HG03432 (cell line): ENCODE data around the gene ZMIZ1.

ENCODE experiments used
- ATAC-seq: cut with Tn5 transposase; IDR thresholded peaks from one replicate; pipeline ENCODE4 v1.9.1; 2021; ENCODE audit warnings: mild to moderate bottlenecking, moderate library complexity; ENCODE audit not compliant: unreplicated experiment

Gene ZMIZ1

GRCh38 chr10:79148452-79149344, 79.9 kb downstream of the ZMIZ1 start:
- ATAC-seq = no peak

- ATAC-seq = no peak
Measured at GRCh38 chr10:79149345-79149661, 80.5 kb downstream of the ZMIZ1 start.

- ATAC-seq = peak; percentile 87
Measured at GRCh38 chr10:79149662-79150443, 81.1 kb downstream of the ZMIZ1 start.

- no peak for ATAC-seq
Measured at GRCh38 chr10:79150444-79150754, 81.6 kb downstream of the ZMIZ1 start.

GRCh38 chr10:79152423-79152817, 83.7 kb downstream of the ZMIZ1 start:
- ATAC-seq = no peak

- ATAC-seq = no peak
Measured at GRCh38 chr10:79153745-79154144, 85.0 kb downstream of the ZMIZ1 start.

- ATAC-seq = no peak
Measured at GRCh38 chr10:79155301-79156081, 86.7 kb downstream of the ZMIZ1 start.

GRCh38 chr10:79156334-79157274, 87.8 kb downstream of the ZMIZ1 start:
- ATAC-seq = no peak

GRCh38 chr10:79158004-79158340, 89.2 kb downstream of the ZMIZ1 start:
- ATAC-seq = no peak

- no peak for ATAC-seq
Measured at GRCh38 chr10:79158402-79159097, 89.8 kb downstream of the ZMIZ1 start.

GRCh38 chr10:79159141-79159651, 90.4 kb downstream of the ZMIZ1 start:
- ATAC-seq = no peak

GRCh38 chr10:79159785-79160184, 91.0 kb downstream of the ZMIZ1 start:
- no peak for ATAC-seq

- ATAC-seq = no peak
Measured at GRCh38 chr10:79160191-79160590, 91.4 kb downstream of the ZMIZ1 start.

GRCh38 chr10:79161557-79161956, 92.8 kb downstream of the ZMIZ1 start:
- no peak for ATAC-seq

GRCh38 chr10:79162022-79162421, 93.3 kb downstream of the ZMIZ1 start:
- ATAC-seq = no peak

GRCh38 chr10:79162861-79163665, 94.3 kb downstream of the ZMIZ1 start:
- no peak for ATAC-seq

GRCh38 chr10:79163666-79163975, 94.9 kb downstream of the ZMIZ1 start:
- ATAC-seq = no peak

GRCh38 chr10:79164075-79164474, 95.3 kb downstream of the ZMIZ1 start:
- ATAC-seq = no peak
